Skeletal muscle satellite cell (primary cell): Measurements from ENCODE around the gene SARS1.
"Not testable (repeated sequence)": the region's sequence is repeated elsewhere in the genome, so short reads cannot be mapped to it uniquely, and the experiment has no call there.

Experiments
- H3K27me3 ChIP-seq: 2 replicates; pipeline ENCODE4 v1.7.0; 2013; ENCODE audit warnings: low read length; ENCODE audit not compliant: control insufficient read depth, insufficient read depth
- H3K36me3 ChIP-seq: 2 replicates; pipeline ENCODE4 v1.7.0; 2013; ENCODE audit warnings: mild to moderate bottlenecking, control low read depth, low read length; ENCODE audit not compliant: insufficient read depth
- H3K4me1 ChIP-seq: 2 replicates; pipeline ENCODE4 v1.7.0; 2013; ENCODE audit warnings: low read length; ENCODE audit not compliant: control insufficient read depth, insufficient read depth
- H3K4me2 ChIP-seq: 2 replicates; pipeline ENCODE4 v1.7.0; 2013; ENCODE audit warnings: mild to moderate bottlenecking, low read length
- H3K4me3 ChIP-seq: 2 replicates; pipeline ENCODE4 v1.7.0; 2013; ENCODE audit warnings: low read length
- H3K9ac ChIP-seq: 2 replicates; pipeline ENCODE4 v1.7.0; 2013; ENCODE audit warnings: mild to moderate bottlenecking, low read depth, low read length, moderate library complexity
- H3K9me3 ChIP-seq: replicated peaks from 2 replicates; pipeline ENCODE4 v1.7.0; 2013; ENCODE audit warnings: mild to moderate bottlenecking, control low read depth, low read length

Gene SARS1

DNA sequence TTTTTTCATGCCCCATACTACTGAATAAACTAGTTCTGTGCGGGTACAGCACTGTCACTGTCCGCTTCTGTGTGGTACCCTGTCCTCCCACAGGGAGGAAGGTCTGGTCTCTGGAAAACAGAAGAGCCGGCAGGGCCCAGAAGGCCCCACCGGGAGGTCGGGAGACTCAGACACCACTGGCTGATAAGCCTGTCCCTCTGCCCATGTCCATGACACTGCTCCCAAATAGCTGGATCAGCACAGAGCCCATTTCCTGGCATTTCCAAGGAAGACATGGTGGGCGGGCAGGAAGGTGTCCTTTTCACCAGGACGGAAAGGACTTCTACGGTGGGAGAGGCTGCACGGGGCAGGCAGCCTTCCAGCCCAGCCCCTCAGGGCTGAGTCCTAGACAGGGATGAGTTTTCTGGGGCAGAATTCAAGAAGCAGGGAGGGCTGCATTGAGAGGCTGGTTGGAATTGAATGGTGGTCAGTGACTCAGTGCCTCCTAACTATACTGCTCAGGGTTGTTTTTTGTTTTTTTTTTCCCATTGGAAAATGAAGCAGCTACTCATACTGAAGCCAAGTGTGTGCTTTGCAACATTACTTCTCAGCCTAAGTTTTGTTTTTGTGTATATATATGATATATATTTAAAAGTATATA lies 62.1 kb downstream of the SARS1 start:
- Histone ChIP-seq H3K4me3 (no peak overlapping the region), H3K27me3 (no peaks in the 10 kb centered on the region), H3K4me2 (no peak overlapping the region), H3K4me1 (peaks cover 25% of the 10 kb centered on the region), H3K36me3 (peaks cover 20% of the 10 kb centered on the region), H3K9me3 (no peaks in the 10 kb centered on the region), H3K9ac (no peak overlapping the region)

DNA sequence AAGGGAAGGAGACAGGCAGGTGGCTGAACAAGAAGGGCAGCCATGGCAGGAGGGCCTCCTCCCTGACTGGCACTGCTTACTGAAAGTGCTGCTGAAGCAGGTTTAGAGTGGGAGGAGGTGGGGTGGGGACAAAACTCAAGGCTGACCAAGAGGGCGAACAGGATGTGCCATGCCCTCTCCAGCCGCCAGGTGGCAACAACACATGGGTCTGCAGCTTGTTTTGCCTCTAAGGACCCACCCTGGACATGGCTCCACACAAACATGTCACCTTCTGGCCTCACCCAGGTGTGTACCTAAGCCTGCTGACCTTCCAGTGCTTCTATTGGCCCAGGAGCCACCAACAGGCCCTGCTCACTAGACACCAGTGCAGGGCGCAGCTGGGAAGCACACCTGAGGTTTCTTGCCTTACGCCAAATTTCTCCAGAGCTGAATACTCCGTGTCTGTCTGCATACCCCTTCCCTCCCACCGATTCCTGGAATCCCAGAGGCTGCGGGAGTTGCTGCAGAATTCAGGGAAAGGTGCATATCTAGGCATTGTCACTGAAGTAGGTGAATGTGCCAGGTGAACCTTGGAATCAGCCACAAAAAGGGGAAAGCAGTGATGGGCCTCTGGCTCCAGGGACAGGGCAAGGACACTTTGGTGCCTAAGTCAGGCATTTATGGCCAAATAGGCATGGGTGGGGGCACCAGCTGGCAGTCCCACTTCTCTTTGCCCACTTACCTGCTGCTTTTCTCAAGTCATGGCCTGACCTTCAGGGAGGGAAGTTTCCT lies 63.9 kb downstream of the SARS1 start:
- H3K4me1 ChIP-seq = peaks cover 36% of the 10 kb centered on the region
- no peaks in the 10 kb centered on the region for H3K9me3 ChIP-seq
- no peaks in the 10 kb centered on the region for H3K27me3 ChIP-seq
- no peak overlapping the region for H3K4me2 ChIP-seq
- H3K9ac ChIP-seq = no peak overlapping the region
- peaks cover 20% of the 10 kb centered on the region for H3K36me3 ChIP-seq
- H3K4me3 ChIP-seq = no peak overlapping the region

DNA sequence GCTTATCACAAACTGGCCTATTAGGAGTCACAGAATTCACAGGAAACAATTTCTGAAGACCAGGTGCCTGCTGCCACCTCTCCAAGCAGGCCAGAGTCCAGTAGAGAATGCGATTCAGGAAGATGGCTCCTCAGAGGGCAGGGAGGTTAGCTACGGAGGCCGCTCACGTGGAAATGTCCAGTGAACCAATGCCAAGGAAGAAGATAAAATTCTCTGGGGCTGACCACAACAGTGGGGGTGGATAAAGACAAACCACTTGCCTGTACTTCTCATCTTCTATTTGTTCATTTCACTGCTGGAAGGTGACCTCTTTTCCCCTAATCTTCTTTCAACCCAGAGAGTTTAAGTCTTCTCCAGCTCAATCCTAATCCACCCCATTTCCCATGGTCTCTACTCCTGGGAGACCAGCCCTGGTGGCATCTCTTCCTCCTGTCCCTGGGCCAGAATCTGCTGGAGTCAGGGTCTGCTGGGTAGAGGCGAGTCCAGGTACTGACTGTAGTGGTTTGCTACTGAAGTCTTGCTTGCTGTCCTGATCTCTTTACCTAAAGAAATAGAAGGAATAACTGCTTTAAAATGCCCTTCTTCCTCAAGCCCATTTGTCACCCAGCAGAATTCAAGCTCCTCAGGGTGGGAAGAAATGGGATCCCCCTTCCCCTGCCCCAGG lies 66.0 kb downstream of the SARS1 start:
- H3K9ac ChIP-seq = no peak overlapping the region
- no peak overlapping the region for H3K4me3 ChIP-seq
- no peaks in the 10 kb centered on the region for H3K27me3 ChIP-seq
- no peaks in the 10 kb centered on the region for H3K9me3 ChIP-seq
- H3K36me3 ChIP-seq = peaks cover 20% of the 10 kb centered on the region
- no peak overlapping the region for H3K4me2 ChIP-seq
- H3K4me1 ChIP-seq = peaks cover 47% of the 10 kb centered on the region

DNA sequence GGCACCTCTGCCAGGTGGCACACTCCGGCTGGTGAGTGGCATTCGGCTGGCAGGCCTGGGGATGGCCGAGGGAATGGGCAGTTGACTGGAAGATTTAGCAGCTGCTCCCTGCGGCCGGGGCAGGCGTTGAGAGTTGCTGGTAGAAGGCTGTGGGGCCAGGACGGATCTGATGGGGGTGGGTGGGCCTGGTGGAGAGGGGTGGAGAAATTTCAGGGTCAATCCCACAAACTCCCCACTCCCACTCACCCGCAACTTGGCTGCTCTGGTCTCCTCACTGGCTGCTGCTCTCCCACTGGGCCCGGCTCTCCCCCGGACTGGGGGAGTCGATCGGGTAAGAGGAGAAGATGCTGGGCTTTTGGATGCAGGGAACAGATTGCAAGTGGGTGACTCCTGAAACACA lies 67.1 kb downstream of the SARS1 start:
- Histone ChIP-seq H3K4me2 (peak overlapping the region; percentile 97), H3K36me3 (peaks cover 20% of the 10 kb centered on the region), H3K27me3 (no peaks in the 10 kb centered on the region), H3K9ac (no peak overlapping the region), H3K9me3 (no peaks in the 10 kb centered on the region), H3K4me3 (no peak overlapping the region), H3K4me1 (peaks cover 37% of the 10 kb centered on the region)

DNA sequence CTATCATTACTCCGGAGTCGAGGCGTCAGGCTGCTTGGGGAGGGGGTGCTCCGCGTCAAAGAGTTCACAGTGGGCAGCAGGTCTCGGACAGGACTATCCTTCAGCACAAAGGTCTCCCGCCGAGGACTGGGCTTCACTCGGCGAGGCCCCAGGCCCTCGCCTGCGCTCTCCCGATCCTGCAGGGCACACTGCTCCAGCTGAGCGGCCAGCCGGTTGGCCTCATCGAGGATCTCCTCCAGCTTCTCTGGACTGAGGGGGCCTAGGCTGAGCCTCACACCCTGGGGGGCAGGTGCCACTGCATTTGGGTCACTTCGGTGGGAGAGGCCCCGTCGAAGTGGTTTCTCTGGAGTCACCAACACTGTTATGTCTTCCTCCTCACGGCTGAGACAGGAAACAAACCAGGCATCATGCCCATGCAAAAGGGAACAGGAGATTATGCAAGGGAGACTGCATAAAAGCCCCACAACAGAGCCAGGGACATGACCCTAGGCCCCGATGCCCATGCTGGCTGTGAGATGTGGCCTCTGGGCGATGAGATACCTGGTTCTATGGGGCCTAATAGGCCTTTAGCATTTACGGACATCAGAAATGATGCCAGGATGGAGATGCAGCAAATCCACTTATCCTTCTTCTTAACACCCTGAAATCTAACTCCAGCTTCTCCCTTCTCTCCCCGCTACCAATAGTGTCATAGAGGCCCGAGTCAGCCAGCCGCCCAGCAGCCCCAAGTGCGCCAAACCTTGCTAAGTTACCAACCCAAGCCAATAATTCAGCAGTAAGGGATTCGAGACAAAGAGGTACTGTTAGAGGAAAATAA lies 68.2 kb downstream of the SARS1 start:
- peak overlapping the region; percentile 97 for H3K4me2 ChIP-seq
- H3K27me3 ChIP-seq = no peaks in the 10 kb centered on the region
- H3K9me3 ChIP-seq = no peaks in the 10 kb centered on the region
- peak overlapping the region; percentile 84 for H3K9ac ChIP-seq
- peak overlapping the region; percentile 96 for H3K4me3 ChIP-seq
- peaks cover 31% of the 10 kb centered on the region for H3K4me1 ChIP-seq
- H3K36me3 ChIP-seq = peaks cover 20% of the 10 kb centered on the region

DNA sequence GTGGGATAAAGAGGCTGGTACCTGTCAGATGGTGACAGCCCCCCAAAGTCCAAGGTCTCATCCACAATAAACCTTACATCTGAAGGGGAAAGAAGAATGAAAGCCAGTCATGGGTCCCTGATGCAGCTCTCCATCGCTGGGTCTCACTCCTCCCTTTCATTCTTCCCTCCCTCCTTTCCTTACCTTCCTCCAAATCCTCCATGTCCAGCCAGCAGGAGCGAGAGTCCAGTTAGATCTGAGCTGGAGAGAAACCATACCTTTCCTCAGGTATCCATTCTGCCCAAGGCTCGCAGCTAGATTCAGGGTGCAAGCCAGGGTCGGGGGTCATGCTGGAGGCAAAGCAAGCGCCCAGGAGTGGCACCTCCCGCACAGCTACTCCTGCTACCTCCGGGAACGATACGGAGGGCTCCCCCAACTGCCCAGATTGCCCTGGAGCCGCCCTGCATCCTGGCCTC lies 68.8 kb downstream of the SARS1 start:
- Histone ChIP-seq H3K27me3 (no peaks in the 10 kb centered on the region), H3K9me3 (no peaks in the 10 kb centered on the region), H3K4me1 (peaks cover 28% of the 10 kb centered on the region), H3K36me3 (peaks cover 20% of the 10 kb centered on the region), H3K9ac (peak overlapping the region; percentile 84), H3K4me2 (peak overlapping the region; percentile 97), H3K4me3 (peak overlapping the region; percentile 96)

DNA sequence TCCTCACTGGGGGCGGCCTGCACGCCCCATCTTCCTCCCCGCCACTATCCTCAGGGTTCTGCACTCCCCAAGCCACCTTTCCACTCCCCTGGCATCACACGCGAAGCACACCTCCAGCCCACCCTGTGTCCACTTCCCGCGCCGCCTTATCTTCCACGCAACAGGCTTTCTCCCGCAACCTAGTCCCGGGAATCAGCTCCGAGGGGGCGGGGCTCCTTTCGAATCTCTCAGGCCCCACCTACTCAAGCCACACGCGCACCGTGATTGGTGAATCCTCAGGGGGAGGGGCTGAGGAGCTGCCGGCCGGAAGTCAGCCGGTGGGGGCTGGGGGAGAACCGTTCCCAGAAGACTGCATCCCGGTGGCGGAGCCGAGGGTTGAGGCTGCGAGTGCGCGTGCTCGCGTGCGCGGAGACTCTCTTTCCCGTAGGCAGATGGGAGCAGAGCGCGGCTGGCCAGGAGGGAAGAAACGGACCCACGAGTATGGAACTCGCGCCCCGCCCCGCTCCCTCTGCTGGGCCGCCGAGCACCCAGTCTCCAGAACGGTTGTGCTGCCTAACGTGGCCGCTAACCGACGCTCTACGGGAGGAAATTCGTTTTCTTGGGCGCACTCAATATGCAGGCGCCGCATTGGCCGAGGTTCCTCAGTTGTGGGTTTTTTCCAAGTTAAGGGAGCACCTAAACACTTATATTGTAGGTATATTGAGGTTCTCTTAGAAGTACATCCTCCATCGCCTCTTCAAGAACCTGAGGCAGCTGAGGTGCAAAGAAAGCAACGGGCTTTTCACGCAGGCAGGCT lies 69.4 kb downstream of the SARS1 start, which contains the start of gene PSRC1:
Gene PSRC1 (minus strand): TSS at position 194 of the 796 bp plus-strand sequence.
- Histone ChIP-seq H3K27me3 (no peaks in the 10 kb centered on the region), H3K4me1 (peaks cover 28% of the 10 kb centered on the region), H3K4me3 (peak within 1 kb of the TSS; percentile 96), H3K4me2 (peak within 1 kb of the TSS; percentile 97), H3K9me3 (no peaks in the 10 kb centered on the region), H3K9ac (peak within 1 kb of the TSS; percentile 84), H3K36me3 (peaks cover 15% of the 10 kb centered on the region)

DNA sequence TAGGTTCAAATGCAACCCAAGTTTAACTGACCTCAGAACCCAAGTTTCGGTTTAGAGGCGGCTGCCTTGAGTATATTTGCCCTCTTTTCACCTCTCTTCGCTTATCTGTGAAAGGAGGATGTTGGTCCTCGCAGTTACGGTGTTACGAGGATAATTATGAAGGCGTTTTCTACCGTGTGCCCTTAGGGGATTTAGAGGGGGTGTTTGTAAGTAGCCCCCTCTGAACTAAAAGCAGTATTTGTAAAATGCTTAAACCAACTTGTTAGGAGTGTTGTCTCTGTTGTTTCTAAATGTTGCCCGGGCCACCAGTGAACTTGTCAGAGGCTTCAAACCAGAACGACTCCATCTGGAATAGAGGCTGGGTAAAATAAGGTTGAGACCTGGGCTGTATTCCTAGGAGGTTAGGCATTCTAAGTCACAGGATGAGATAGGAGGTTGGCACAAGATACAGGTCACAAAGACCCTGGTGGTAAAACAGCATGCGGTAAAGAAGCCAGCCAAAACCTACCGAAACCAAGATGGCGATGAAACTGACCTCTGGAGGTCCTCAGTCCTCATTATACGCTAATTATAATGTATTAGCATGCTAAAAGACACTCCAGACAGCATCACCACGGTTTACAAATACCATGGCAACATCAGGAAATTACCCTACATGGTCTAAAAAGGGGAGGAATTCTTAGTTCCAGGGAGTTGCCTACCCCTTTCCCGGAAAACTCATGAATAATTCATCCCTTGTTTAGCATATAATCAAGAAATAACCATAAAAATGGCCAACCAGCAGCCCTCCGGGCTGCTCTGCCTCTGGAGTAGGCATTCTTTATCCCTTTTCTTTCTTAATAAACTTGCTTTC lies 70.3 kb downstream of the SARS1 start:
- peaks cover 28% of the 10 kb centered on the region for H3K4me1 ChIP-seq
- peak overlapping the region; percentile 96 for H3K4me3 ChIP-seq
- peak overlapping the region; percentile 84 for H3K9ac ChIP-seq
- H3K27me3 ChIP-seq = no peaks in the 10 kb centered on the region
- peak overlapping the region; percentile 97 for H3K4me2 ChIP-seq
- peaks cover 10% of the 10 kb centered on the region for H3K36me3 ChIP-seq
- H3K9me3 ChIP-seq = no peaks in the 10 kb centered on the region

DNA sequence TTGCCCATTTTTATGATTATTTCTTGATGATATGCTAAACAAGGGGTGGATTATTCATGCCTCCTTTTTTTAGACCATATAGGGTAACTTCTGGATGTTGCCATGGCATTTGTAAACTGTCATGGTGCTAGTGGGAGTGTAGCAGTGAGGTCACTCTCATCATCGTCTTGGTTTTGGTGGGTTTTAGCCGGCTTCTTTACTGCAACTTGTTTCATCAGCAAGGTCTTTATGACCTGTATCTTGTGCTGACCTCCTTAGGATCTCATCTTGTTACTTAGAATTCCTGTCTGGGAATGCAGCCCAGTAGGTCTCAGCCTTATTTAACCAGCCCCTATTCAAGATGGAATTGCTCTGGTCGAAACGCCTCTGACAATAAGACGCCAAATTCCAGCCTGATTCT lies 73.0 kb downstream of the SARS1 start:
- not testable (repeated sequence) for H3K36me3 ChIP-seq, H3K9ac ChIP-seq, H3K9me3 ChIP-seq, H3K4me3 ChIP-seq, H3K27me3 ChIP-seq, H3K4me2 ChIP-seq
- H3K4me1 ChIP-seq = peaks cover 19% of the 10 kb centered on the region
